A549 (cell line): ENCODE measurements around the gene SORCS3.

Experiments used
- CBX2 ChIP-seq: fragments of 200-600 bp; sonication (generic); IDR thresholded peaks from 2 replicates; pipeline ENCODE4 v1.6.1; 2016; ENCODE audit warnings: low read depth, mild to moderate bottlenecking, borderline replicate concordance
- CHD2 ChIP-seq: fragments of 150-350 bp; IDR thresholded peaks from 2 replicates; pipeline ENCODE4 v1.6.1; 2014; ENCODE audit warnings: low read length; ENCODE audit not compliant: partially characterized antibody
- CTCF ChIP-seq: fragments of >200 bp; sonication (Bioruptor Twin); formaldehyde crosslinking; IDR thresholded peaks from 3 replicates; pipeline ENCODE4 v1.5.1; 2016
- E2F6 ChIP-seq: IDR thresholded peaks from 2 replicates; pipeline ENCODE4 v1.6.1; 2012; ENCODE audit warnings: low read depth, borderline replicate concordance
- JUN ChIP-seq, 2 experiments: fragments of >200 bp; sonication (Bioruptor Twin); formaldehyde crosslinking; IDR thresholded peaks; 2 replicates in 1 of 2; 3 replicates in 1 of 2; pipeline ENCODE4 v1.6.1; 2016 to 2017
- KDM1A ChIP-seq: fragments of 200-600 bp; sonication (generic); IDR thresholded peaks from 2 replicates; pipeline ENCODE4 v1.6.1; 2016; ENCODE audit warnings: low read depth, mild to moderate bottlenecking
- POLR2A ChIP-seq: IDR thresholded peaks from 2 replicates; pipeline ENCODE4 v1.6.1; 2012; ENCODE audit warnings: mild to moderate bottlenecking, low read length
- POLR2AphosphoS2 ChIP-seq: conservative IDR thresholded peaks from 2 replicates; pipeline ENCODE4 v1.6.1; 2012; ENCODE audit warnings: low read length, improper control_type of control experiment, inconsistent platforms
- RCOR1 ChIP-seq: fragments of 150-350 bp; IDR thresholded peaks from 2 replicates; pipeline ENCODE4 v1.6.1; 2014; ENCODE audit warnings: antibody characterized with exemption, low read length, low read depth
- ZNF302 ChIP-seq: fragments of 250-450 bp; sonication (Bioruptor Pico); IDR thresholded peaks from 2 replicates; pipeline ENCODE4 v1.9.0; 2021; ENCODE audit warnings: inconsistent platforms, mild to moderate bottlenecking, moderate library complexity

DNA sequence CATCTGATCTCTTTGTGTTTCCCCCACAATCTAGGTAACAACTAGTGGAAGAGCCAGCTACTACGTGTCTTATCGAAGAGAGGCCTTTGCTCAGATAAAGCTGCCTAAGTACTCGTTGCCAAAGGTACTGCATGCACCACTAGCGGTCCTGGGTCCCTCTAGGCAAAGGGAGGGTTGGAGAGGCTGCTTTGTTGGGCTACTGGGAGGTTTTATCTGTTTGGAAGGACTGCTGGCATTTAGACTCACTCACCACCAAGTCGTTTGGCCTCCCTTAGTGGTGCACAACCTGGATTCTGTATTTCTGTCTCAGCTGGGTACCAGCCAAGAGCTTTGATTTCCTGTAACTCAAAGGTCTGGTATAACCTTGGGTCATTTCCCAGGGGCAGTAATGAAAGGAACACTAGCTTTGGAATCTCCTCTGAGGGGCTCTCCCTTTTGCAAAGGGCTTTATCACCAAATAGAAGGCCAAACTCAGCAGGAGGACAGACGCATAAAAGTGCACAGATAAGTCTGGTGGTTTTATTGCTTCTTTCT, 498.3 kb downstream of the SORCS3 start:
- TF ChIP-seq E2F6 (no peak), RCOR1 (no peak), ZNF302 (CRISPR knock-in tag) (no peak), CHD2 (no peak), CTCF (no peak), CBX2 (no peak), POLR2A (no peak), JUN (IDR thresholded peaks at IDR 0.05) (no peak), POLR2AphosphoS2 (no peak), KDM1A (no peak)
